Measurements from ENCODE around the gene TUBB1. TPM values are rescaled to one million over a fixed set of nuclear protein-coding genes. Genes with fewer than 3 reads are reported as not detected.

Gene TUBB1
- not detected in 2 replicates for total RNA-seq

GRCh38 chr20:59019217-59019616, at the start of gene TUBB1:
Gene TUBB1, plus strand, starts transcription at chr20:59019429. Its CDS starts 94 bp downstream, at chr20:59019523.

GRCh38 chr20:58980711-58981627, 38.3 kb upstream of the TUBB1 start, which contains the start of gene NELFCD:
Gene NELFCD, plus strand, starts transcription at chr20:58981256. Its CDS starts 54 bp downstream, at chr20:58981310.

GRCh38 chr20:59006864-59007664, 12.2 kb upstream of the TUBB1 start, which contains the start of gene CTSZ:
Gene CTSZ, minus strand, starts transcription at chr20:59007254. Its CDS starts 126 bp downstream, at chr20:59007128.

GRCh38 chr20:59032023-59032712, 12.9 kb downstream of the TUBB1 start, which contains the start of gene ATP5F1E:
Gene ATP5F1E, minus strand, starts transcription at chr20:59032335. Its CDS starts 84 bp downstream, at chr20:59032251.

GRCh38 chr20:59042151-59042795, 23.0 kb downstream of the TUBB1 start, which contains the start of gene PRELID3B:
Gene PRELID3B, minus strand, starts transcription at chr20:59042786. Its CDS starts 56 bp downstream, at chr20:59042730.

Other genes with a start within 250 kb of the TUBB1 start
- 0.39 and 0.72 TPM in 2 replicates for gene GNAS-AS1, start 168.5 kb upstream of the TUBB1 start, total RNA-seq
- 662 and 697 TPM in 2 replicates for gene GNAS, start 166.7 kb upstream of the TUBB1 start, total RNA-seq
- gene NELFCD, start 38.2 kb upstream of the TUBB1 start, total RNA-seq: 42.2 and 52.0 TPM in 2 replicates
- gene CTSZ, start 12.2 kb upstream of the TUBB1 start, total RNA-seq: 129 and 142 TPM in 2 replicates
- 14.8 and 31.4 TPM in 2 replicates for gene ATP5F1E, start 12.9 kb downstream of the TUBB1 start, total RNA-seq
- gene PRELID3B, start 23.4 kb downstream of the TUBB1 start, total RNA-seq: 29.8 and 40.1 TPM in 2 replicates
- gene ZNF831, start 144.4 kb downstream of the TUBB1 start, total RNA-seq: not detected in 2 replicates